Fibroblast of skin of left biceps (primary cell): ENCODE data around the gene EYA4.

ENCODE experiments used
- DNase-seq, 2 experiments: peaks; one replicate each; pipeline ENCODE4 v3.0.0-alpha.2; 2013; ENCODE audit warnings: low read depth in 2 of 2

Gene EYA4

DNA sequence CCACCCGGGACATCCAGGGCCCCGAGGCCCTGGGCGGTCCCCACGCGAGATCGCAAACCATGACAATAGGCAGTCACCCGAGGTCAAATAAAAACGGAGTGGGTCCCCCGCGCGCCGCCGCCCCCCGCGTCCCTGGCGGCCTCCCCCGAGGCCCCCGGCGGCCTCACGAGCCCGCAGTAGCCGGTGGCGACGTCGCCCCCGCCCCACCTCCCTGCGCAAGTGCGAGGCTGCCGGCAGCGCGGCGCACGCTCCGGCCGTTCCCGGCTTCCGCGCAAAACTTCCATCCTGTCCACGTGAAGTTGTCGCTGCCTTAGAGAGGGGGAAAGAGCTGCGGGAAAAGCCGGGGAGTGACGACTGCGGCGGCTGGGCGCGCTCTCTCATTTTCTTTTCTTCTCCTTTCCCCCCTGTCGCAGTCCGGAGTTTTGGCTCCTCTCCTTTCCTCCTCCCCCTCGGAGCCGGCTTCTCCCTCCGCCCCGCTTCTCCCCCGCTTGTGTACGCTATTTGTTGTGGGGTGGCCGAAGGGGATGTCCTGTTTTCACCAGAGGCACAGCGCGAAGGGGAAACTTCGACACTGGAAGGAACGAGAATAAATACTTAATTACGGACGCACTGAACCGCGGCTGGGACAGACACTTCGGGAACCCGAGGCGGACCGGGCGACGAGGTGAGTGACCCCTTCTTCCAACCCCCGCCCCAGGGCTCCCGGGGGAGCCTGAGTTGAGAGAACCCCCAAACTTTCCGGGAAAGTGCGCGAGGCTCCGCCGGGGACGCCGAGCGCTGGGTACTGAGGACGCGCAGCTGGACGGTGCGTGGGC is at the start of gene EYA4:
Gene EYA4 (plus strand): TSS at position 272 of the 815 bp plus-strand sequence. CDS start 33,424 bp downstream, outside the sequence.
- no peak for DNase-seq

DNA sequence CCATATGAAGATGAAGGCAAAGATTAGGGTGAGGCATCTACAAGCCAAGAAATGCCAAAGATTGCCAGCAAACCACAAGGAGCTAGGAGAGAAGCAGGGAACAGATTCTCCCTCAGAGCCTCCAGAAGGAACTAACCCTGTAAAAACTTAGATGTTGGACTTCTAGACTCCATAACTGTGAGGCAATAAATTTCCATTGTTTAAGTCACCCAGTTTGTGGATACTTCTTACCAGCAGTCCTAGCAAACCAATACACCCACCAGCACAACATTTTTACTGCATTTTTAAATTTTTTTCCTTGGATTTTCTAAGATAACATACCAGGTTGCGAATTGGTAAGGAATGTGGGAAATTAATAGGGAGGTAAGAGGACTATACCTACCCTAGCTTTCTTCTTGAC is 47.8 kb upstream of the EYA4 start:
- DNase-seq, result no peak

DNA sequence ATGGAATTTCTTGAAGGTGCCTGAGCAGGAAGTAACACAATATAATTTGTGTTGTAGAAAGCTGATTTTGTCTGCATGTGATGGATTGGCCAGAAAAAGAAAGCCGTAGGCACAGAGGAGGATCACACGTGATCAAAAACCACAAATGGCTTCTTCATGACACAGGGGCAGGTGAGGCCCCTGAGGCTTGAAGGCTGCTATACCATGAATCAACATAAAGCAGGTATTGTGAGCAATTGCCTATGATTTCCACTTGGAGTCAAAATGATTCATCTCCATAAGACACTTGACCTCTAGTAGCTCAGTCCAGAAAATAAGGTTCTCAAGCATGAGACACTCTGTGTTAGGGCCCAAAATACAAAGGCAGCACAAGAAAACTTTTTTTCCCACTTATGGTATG is 42.4 kb upstream of the EYA4 start:
- no peak for DNase-seq

DNA sequence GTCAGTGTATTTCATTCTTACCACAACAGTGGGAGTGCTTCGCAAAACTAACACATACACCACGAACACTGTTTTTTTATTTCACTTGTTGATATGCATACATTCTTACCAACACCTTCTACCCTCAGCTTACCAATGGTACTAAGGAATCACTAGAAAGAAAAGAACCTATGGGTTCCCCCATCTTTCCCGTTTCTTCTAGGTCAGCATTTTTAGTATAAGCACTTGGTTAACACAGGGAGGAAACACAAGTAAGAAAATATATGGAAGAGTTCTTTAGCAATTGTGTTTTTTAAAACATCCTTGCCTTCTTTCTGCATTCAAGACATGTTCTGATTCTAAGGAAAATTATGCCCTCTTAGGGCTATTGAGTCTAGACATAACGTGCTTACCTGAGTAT is 39.9 kb upstream of the EYA4 start:
- DNase-seq, result no peak

DNA sequence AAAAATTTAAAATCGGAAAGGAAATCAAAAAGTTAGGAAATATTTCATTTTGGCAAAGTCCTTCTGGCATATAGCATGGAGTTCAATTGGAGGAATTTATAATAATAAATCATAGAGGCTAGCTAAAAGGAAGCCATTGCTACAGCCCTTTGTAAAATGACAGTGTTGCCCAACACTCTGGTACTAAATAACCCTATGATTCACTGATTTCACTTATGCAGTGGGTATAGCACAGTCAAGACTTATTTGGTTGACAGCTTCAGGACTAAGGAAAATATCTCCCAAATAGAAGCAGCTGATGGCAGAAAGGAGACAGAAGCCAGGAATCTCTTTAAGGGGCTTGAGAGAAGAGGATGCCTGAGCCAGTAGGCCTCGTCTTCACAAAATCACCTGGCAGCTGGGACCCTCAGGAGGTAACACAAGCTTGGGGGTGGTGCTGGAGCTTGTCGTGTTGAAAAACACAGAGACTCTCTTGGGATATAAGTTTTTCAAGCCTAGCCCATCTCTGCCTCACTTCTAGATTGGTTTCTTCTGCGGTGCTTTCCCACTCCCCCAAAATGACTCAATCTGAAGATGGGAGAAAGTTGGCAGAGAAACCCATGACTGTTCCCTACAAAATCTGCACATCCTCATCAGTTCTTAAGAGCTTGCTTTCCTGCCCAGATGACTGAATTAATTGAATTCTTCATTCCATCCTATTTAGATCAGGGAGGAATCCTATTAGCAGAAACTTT is 38.4 kb upstream of the EYA4 start:
- no peak for DNase-seq

GRCh38 chr6:133203344-133203697 is 37.8 kb upstream of the EYA4 start:
- no peak for DNase-seq

GRCh38 chr6:133205304-133205703 is 35.9 kb upstream of the EYA4 start:
- DNase-seq, result no peak

- no peak for DNase-seq
Observed at GRCh38 chr6:133206942-133207341, 34.2 kb upstream of the EYA4 start.

GRCh38 chr6:133207754-133208153 is 33.4 kb upstream of the EYA4 start:
- DNase-seq, result no peak

DNA sequence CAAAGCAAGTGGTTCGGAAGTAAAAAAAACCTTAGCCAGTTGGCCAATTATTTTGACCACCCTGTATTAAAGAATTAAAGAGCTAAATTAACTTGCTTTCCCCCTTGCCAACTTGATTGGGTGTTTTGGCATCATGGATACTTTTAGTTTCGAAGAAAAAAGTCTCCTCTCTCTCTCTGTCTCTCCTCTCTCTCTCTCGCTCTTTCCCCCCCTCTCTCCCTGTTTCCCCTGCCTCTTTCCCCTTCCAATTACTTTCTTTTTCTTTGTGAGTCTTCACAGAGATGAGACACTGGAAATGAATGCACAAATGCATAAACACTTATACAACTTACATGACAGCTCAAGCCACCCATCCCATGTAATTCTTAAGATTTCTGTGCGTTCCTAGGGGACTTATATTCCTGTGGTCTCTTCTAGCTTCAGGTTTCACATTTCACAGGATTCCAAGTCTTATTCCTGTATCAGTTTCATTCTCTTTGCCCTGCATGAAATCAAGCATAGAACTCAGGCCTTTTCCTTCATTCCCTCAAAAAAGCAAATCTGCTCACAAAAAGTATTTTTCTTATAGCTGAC is 32.9 kb upstream of the EYA4 start:
- peak in 1 of 2 experiments; percentile 16 for DNase-seq

- DNase-seq, result no peak
Observed at GRCh38 chr6:133214267-133214666, 26.9 kb upstream of the EYA4 start.

DNA sequence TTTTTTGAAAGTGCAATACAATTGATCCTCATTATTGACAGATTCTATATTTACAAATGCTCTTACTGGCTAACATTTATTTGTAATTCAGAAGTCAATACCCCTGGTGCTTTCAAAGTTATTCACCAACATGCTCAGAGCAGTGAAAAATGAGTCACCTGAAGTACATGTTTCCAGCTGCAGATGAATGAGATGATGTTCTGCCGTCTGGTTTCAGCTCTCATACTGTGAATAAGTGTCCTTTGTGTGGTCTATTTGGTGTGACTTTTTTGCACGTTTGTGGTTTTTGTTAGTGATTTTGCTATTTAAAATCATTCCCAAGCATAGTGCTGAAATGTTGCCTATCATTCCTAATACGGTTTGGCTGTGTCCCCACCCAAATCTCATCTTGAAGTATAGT is 22.3 kb upstream of the EYA4 start:
- no peak for DNase-seq

- no peak for DNase-seq
Observed at GRCh38 chr6:133223452-133224029, 17.6 kb upstream of the EYA4 start.

- no peak for DNase-seq
Observed at GRCh38 chr6:133225560-133225959, 15.6 kb upstream of the EYA4 start.

- DNase-seq, result no peak
Observed at GRCh38 chr6:133227344-133227743, 13.8 kb upstream of the EYA4 start.

GRCh38 chr6:133230052-133230451 is 11.1 kb upstream of the EYA4 start:
- DNase-seq, result no peak

DNA sequence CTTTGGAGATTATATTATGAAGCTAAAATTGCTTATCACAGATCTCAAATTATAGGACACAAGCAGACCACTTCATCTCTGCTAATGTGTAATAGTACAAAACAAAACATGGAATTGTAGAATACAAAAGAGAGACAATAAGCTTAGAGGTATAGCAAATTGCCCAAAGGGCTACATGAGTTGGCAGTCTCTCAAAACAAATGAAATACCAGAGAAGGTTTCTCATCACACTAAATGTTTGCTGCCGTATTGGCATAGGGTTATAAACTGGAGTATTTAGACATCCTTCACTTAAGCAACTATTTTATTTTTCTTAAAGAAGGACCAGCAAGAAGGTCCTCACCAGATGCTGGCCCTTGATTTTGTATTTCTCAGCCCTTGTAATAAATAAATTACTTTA is 5.9 kb upstream of the EYA4 start:
- no peak for DNase-seq

- peak; percentile 41 to 43 for DNase-seq
Observed at GRCh38 chr6:133236932-133237331, 4.2 kb upstream of the EYA4 start.

DNA sequence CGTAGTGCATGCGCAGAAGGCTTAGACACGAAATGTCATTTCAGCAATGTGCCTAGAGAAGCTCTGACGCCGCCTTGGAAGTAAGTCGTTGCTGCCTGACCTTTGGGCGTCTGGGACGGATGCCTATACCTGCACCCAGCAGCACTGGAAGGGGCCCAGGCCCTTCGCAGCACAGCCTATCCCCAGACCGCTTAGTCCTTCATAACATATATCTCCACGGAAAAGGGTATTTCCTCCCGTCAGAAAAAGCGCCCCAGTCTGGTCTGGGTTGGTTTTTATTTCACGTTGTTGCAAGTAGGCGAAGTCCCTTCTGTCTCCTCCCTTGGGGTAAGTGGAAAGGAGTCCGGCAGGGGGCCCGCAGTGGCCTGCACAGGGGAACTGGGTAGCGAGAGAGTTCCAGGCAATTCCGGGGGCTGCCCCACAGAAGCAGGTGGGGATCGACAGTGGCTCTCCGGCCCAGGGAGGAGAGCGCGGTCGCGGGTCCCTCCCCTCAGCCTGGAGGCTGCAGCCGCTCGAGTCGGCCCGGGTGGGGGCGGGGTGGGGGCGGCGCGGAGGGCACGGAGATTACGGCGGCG is 559 bp upstream of the EYA4 start:
- no peak for DNase-seq

DNA sequence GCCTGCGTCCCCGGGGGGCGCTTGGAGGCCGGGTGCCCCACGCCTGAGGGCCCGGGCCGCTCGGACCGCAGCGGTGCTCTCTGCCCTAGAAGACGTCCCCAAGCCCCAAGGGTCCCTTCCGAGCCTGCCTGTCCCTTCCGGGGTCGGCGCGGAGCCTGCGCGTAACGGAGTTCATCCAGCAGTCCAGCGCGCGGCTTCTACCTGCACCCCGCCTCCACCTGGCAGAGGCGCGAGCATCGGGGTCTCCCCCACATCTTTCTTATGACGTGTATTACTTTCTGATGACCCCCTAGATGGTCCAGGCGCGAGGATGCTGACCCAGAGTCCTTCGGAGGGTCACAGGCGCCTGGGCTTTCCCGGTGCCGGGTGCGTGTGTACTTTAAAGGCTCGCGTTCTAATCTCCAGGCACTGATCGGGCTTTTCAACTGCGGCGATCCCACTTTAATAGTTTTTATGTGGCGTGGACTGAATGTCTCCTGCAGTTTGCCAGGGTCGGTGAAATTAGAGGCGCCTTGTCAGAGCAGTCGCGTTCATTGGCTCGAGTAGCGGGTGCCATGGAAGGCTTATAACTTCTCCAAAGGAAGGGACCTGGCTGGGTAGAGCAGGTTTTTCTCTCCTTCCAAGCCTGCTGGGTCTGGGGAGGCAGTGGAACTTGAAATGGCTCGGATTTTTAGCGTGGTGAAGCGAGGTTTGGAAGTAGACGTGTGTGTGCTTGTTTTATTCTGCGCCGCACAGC is 912 bp downstream of the EYA4 start:
- no peak for DNase-seq
